ENCODE measurements around the gene DEK.
A peak's percentile ranks its signal among the peaks of the same experiment; 100 is the strongest.
"Not testable (repeated sequence)": the region's sequence is repeated elsewhere in the genome, so short reads cannot be mapped to it uniquely, and the experiment has no call there.

Gene DEK, protein sequence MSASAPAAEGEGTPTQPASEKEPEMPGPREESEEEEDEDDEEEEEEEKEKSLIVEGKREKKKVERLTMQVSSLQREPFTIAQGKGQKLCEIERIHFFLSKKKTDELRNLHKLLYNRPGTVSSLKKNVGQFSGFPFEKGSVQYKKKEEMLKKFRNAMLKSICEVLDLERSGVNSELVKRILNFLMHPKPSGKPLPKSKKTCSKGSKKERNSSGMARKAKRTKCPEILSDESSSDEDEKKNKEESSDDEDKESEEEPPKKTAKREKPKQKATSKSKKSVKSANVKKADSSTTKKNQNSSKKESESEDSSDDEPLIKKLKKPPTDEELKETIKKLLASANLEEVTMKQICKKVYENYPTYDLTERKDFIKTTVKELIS

DNA sequence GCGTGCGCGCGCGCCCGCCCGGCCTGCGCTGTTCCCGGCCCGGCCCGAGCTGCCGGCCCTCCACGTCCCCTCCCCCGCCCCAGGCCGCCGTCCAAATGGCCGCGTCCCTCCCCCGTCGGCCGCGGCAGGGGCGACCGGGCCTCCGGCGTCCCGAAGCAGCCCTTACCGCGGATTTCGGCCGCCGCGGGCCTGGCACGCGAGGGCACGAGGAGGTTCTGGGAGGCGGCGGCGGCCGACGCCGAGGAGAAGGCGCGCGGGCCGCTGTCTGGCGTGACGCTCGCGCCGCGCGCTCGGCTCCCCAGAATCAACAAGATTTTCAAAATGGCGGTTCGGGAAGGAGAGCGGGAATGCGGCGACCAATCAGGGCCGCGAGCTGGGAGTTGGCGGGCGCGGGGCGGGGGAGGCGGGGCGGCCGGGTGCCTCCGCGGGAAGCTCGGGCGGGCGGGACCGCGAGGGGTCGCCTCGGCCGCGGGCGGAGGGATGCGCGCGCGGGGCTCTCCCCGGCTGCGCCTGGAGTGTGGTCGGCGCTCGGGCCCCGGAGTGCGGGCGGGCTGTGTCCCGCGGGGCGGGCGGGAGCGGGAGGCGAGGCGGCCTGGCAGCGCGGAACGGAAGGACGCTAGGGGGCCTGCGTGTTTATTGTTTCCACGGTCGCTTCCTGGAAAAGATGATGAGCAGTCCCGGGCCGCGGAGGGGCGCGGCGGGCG lies at the start of gene DEK:
Gene DEK, minus strand, starts transcription at position 312 of the 704 bp plus-strand sequence. CDS start 543 bp downstream, outside the sequence.
- DNase-seq (ENCODE audit: low read depth): peak; percentile 91

DNA sequence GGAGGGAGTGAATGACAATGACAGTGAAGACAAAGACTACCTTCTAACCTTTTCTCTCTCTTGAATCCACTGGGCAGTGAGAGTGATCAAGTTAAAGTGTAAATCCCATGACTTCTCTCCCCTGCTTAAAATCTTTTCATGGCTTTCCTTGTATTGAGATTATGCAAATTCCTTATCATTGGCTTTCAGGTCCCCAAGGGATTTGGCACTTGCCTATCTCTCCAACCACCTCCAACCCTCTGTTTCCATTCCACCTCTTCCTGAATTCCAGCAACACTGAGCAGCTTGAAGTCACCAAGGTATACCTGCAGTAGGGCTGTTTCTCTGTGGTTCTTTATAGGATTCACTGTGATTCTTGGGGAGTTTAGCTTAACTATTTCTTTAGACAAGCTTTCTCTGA lies 48.0 kb upstream of the DEK start:
- DNase-seq (ENCODE audit: low read depth): no peak

DNA sequence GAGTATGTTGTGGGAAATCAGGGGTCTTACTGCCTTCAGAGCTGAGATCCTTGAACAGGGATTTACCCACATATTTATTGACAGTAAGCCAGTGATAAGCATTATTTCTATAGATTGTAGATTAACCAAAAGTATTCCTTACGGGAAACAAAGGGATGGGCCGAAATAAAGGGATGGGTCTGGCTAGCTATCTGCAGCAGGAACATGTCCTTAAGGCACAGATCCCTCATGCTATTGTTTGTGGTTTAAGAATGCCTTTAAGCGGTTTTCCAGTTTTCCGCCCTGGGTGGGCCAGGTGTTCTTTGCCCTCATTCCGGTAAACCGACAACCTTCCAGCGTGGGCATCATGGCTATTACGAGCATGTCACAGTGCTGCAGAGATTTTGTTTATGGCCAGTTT lies 45.7 kb upstream of the DEK start:
- DNase-seq (ENCODE audit: low read depth): not testable (repeated sequence)

DNA sequence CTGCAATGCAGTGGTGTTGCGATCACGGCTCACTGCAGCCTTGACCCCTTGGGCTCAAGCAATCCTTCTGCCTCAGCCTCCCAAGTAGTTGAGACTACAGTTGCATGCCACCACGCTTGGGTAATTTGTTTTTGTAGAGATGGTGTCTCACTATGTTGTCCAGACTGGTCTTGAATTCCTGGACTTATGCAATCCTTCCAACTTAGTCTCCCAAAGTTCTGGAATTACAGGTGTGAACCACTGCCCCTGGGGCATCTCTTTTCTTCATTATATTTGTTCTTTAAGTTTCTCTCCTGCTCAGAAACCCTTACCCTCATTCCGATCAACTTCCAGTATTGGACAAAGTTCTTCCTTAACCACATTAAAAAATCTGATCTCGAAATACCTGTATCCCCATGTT lies 44.7 kb upstream of the DEK start:
- DNase-seq (ENCODE audit: low read depth): no peak

DNA sequence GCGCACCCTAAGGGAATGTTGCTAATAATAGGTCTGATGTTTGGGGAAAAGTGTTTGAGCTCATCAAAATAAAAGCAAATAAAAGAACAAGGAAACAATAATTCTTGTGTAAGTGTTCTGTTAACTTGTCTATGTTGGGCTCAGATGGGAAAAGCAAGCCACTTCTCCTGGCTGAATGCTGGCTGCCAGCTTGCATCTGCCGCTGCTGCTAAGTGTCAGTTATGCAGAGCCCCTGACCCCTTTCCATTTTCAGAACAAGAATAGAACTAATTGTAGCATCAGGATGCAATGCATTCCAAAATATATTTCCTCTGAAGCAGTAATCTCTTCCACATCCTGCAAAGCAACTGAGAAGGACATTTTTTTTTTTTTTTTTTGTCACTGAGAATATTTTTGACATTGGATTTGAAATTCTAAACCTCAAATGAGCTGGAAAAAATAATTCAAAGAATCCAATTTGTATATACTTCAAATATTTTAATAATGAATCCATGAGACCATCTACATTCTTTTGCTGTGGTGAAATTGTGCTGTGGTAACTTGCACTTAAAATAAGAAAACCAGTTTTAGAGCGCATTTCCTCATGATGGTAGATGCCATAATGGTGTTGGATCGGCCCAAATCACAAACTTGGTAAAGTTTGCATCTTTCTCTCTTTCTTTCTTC lies 43.9 kb upstream of the DEK start:
- DNase-seq (ENCODE audit: low read depth): peak; percentile 83

DNA sequence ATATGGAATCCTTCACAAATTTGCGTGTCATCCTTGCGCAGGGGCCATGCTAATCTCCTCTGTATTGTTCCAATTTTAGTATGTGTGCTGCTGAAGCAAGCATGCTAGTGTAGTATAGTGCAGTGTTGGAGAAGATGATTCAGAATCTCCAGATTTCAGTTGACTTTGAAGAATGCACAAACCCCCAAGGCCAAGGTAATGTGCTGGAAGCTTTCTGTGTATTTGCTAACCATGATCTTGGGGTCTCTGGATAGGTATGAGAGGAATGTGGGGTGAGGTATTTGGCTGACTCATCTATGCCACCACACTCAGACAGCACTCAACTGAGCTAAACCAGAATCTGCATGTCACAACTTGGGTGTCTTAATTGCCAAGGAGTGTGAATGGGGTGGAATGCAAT lies 42.6 kb upstream of the DEK start:
- peak; percentile 71 for DNase-seq (ENCODE audit: low read depth)

DNA sequence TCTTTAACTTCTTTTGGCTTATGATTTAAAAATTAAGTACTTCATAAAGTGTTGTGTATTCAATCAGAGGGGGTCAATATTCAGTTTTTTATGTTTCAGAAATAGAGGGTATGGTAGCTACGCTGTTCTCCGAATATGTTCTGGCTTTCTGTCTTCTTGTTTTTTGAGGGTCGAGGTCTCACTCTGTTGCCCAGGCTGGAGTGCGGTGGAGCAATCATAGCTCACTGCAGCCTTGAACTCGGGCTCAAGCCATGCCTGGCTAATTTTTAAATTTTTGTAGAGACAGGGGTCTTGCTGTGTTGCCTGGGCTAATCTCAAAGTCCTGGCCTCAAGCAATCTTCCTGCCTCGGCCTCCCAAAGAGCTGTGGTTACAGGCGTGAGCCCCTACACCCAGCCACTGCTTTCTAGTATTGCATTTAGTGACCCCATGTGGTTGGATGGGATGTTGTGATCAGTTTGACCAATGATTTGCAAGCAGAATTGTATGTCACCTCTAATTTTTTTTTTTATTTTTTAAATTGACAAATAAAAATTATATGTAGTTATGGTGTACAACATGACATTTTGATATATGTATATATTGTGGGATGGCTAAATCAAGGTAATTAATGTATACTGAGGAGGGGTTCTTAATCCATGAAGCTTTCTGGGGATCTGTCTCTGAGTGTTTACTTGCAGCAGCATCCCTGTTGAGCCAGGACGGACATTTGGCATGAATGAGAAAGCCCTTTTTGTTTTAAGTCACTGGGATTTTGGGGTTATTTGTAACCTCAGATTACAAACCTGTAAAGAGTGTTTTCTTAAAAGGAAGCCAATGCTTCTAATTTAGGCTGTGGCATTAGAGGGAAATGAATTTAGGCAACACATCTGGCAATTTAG lies 38.5 kb upstream of the DEK start:
- peak; percentile 19 for DNase-seq (ENCODE audit: low read depth)

DNA sequence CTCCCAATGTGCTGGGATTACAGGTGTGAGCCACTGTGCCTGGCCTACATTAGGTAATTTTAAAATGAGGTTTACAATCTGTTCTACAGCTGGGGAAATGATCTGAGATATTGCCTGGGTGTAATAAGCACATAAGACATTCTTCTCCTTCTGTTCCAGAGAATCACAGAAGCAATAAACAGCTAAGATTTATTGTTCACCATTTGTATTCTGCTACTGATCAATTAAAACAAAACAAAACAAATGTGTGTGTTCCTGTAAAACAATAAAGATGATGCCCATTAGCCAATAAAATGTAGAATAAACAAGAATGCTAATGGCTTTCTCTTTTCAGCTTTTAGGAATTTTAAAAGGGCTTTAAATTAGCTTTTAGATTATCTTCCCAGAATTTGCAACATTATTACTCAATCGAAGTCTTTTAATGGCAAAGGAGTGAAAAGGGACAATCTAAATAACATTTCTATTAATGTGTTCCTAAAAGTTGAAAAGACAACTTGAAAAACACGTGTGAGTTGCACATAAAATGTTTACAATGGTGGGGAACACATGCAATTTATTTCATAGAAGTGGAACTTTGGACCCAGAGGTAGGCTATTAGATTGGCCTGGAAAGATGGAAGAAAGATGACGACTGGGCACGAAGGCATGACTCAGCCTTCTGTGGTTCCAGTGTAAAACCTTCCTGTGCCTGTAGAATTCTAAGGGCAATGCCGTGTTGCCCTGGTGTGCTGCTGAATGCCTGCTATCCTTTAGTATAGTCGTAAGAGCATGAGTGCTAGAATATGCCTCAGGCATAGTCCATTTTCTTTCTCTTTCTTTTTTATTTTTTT lies 29.0 kb upstream of the DEK start:
- DNase-seq (ENCODE audit: low read depth): peak; percentile 75

DNA sequence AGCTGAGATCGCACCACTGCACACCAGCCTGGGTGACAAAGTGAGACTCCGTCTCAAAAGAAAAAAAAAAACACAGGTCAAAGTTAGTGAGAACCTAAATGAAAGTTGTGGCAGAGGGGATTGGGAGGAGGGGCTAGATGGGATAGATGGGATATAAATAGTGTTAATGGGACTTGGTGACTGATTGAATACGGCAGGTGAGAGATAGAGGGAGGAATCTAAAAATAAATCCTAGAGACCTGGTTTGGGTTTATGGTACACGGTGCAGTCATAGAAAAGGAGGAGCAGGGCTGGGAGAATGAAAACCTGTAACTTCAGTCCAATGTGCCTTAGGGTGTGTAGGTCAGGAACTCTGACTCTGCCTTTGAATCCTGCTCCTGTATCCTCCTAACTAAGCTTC lies 25.0 kb upstream of the DEK start:
- no peak for DNase-seq (ENCODE audit: low read depth)

DNA sequence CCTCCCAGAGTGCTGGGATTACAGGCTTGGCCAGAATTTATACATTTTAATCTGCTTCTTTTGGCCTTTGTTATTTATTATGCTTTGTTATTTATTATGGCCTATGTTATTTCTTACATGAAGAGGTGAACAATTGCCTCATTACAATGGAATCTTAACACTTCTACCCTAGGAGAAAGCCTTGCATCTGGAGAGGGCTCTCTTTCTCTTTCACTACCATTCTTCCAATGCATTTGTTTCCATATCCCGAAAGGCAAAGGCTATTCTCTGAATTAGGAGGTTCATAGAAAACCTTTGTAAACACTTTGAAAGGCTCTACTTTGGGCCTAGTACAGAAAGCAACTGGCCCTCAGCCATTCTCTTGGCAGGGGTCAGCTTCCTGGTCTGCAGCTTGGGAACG lies 19.9 kb upstream of the DEK start:
- DNase-seq (ENCODE audit: low read depth): no peak

DNA sequence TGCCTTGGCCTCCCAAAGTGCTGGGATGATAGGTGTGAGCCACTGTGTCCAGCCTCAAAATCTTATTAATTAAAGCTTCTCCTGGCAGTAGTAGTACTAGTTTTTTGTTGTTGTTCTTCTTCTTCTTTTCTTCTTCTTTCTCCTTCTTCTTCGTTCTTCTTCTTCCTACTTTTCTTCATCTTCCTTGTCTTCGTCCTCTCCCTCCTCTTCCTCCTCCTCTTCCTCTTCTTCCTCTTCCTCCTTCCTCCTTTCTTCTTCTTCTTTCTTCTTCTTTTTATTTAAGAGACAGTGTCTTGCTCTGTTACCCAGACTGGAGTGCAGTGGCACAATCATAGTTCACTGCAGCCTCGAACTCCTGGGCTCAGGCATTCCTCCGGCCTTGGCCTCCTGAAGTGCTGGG lies 17.2 kb upstream of the DEK start:
- DNase-seq (ENCODE audit: low read depth): no peak

DNA sequence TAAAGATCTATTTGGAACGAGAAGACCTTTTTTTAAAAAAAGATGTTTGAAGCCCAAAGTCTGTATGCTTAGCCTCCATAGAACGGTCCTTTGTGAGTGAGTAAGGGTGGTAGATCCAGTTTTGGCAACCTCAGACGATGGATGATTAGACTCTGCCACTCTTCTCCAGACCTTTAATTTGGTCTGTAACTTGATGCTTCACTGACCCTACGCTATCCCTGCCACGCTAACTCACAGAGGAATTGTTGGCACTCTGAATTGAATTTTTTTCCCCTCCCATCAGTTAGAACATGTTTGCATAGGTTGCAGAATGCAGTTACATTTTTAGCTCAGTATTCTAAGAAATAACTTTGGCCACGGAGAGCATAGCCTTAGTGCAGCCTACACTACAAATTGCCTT lies 15.8 kb upstream of the DEK start:
- DNase-seq (ENCODE audit: low read depth): no peak

DNA sequence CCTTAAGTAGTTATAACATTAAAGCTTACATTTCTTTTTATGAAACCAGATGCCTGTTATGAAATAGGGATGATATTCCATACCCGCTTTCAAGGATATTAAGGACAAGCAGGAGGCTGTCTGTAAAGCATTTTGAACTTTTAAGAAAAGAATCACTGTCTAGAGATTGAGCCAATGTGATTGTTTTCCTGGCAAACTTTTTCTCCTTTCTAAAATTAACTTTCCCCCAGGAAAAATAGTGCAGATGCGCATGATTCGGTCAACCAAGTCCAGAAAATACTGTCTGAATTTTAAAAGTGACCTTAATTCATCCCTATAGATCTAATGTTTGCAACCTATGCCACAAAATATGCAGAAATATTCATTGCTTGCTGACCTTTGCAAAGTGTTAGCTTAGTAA lies 15.1 kb upstream of the DEK start:
- no peak for DNase-seq (ENCODE audit: low read depth)

DNA sequence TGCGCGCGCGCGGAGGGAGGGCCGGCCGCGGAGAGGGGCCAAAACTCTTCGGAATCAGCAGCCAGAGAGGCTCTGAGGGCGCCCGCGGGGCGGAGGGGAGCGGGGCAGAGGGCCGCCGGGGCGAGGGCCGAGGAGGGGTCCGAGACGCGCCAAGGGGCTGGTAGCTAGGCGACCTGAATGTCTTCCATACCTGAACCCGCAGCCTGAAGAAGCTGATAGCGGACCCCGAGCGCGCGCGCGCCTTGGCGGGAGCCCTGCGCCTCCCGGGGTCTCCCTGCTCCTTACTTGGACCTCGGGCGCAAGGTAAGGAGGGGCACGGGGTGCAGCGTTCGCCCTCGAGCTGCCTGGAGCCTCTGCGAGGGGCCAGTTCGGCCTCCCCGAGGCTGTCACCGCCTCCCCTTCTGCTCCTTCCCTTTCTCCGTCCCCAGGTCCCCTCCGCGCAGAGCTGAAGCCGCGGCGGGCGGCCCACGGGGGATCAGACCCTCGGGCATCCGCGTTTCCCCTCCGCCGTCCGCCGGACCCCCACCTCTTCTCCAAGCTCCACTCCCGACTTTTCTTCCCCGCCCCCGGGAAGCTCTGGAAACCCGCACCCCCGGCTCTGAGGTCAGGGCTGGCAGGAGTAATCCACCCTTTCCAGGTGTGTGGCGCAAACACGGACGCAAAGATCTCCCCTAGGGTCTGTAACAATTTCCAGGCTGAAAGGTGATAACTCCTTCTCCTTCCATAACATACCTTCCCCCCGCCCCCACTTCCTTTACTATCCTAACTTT lies 13.1 kb upstream of the DEK start:
- no peak for DNase-seq (ENCODE audit: low read depth)

DNA sequence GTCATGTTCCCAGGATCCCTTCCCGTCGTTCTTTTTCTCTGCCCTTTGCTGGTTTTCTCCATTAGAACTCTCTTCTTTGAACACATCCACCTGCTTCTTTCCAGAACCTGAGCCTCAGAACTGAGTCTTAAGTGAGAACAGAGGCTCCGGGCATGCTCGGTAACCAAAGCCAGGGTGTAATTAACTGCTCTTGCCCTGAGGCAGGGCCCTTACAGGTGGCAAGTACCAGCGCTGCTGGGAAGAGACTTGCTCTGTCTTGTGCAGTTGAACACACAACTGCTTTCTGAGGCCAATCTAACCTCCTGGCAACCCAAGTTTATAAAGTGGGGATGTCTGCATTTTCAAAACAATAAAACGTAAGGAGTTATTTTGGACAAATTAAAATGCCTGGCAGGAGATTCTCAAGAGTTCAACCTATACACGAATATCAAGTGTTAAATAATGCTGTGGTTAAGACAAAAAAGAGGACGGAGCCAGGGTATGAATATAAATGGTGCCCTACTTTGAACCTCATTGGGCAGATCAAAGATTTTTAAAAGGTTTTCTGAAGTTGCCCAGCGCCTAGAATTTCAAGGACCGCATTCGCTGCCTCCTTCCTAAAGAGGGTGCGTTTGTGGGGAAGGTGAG lies 12.4 kb upstream of the DEK start:
- peak; percentile 29 for DNase-seq (ENCODE audit: low read depth)

DNA sequence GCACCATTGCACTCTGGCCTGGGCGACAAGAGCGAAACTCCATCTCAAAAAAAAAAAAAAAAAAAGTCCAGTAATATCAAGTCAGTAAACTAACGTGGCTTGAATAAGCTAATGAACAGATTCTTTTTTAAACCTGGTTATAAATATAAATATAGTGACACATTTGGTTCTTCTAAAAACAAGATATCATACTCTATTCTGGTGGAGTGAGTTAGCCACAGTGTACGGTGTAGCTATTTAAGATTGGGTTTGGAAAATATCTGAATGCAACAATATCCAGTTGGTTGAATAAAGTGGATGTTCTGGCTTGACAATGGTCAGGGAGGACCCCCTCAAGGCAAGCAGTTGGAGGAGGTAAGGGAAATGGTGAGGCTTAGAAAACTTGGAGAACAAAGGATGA lies 5.9 kb upstream of the DEK start:
- no peak for DNase-seq (ENCODE audit: low read depth)

DNA sequence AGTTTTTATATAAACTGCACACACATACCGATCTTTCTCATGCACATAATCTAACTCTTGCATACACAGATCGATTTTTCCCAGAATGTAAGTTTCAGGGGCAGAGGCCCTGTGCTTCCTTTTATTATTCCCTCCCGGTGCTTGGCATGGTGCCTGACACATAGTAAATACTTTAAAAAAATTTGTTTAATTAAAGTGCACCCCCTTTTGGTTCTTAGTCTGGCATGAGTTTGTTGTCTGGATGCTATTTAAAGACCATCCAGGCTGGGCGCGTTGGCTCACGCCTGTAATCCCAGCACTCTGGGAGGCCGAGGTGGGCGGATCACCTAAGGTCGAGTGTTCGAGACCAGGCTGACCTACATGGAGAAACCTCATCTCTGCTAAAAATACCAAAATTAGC lies 5.4 kb upstream of the DEK start:
- no peak for DNase-seq (ENCODE audit: low read depth)

DNA sequence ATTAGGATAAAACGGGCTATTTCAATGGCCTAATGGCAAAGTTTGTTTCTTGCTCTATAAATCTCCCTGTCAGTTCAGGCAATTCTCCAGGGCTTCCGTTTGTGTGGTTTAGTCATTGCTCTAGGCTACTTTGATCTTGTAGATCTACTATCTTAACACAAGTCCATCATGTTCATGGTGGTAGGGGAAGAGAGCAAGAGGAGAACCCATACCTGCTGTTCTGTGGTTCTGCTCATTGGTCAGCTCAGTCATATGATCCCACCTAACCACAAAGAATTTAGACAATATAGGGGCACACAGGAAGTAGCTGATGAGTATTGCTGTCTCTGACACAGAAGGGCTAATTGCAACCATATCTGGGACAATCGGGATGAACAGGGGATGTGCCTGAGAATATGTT lies 4.9 kb upstream of the DEK start:
- DNase-seq (ENCODE audit: low read depth): peak; percentile 80

DNA sequence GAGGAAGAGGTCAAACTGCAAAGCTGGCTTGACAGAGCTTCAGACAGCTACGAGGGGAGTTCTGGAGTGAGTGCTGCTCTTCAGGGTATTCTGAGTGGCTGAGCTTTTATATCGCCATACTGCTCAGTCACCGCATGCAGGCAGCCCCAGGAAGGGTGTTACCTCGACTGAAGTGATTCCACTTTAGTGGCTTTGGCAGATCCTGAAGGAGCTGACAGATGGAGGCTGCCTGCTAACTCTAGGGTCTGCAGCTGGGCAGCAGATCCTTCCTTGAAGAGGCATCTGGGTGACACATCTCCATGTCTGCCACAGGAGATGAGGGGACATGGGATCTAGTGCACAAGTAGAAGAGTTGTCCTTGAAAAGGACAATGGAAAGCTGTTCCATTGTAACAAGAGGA lies 3.7 kb upstream of the DEK start:
- DNase-seq (ENCODE audit: low read depth): no peak

DNA sequence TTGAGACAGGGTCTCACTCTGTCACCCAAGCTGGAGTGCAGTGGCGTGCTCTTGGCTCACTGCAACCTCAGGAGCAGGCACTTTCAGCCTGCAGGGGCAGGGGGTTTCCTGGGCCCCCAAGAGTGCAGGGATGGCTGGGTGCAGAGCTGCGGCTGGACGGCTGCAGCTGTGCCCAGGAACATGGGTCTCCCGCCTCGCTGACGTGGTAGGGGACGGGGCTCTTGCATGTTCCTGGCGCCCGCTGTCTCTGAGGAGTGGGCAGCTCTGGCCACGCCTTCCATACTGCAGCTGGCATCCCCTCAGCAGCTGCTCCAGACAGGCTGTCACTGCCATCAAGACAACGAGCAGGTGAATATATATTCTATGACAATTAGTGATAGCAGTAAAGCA lies 2.2 kb upstream of the DEK start:
- no peak for DNase-seq (ENCODE audit: low read depth)
